Measurements from ENCODE around the gene TMPRSS3. TPM values are rescaled to one million over a fixed set of nuclear protein-coding genes. Genes with fewer than 3 reads are reported as not detected.

Gene TMPRSS3
- polyA plus RNA-seq, 1 experiment: not detected

- Histone ChIP-seq H3K9me3 (ENCODE audit: control insufficient read depth, insufficient read depth, low read length) (no peaks in the 10 kb centered on the region; the same call in 1 of the 2 replicates), H3K27ac (ENCODE audit: low read depth, low read length) (no peak overlapping the region), H3K27me3 (ENCODE audit: control insufficient read depth, insufficient read depth, low read length) (peaks cover 3% of the 10 kb centered on the region), H3K4me3 (ENCODE audit: low read depth, low read length) (no peak overlapping the region)
- CTCF ChIA-PET: no interaction called here
- DNase-seq (ENCODE audit: low read depth, low spot score): no peak
- POLR2A ChIA-PET: no interaction called here
- no peak for TF ChIP-seq CTCF (IDR thresholded peaks at IDR 0.05; ENCODE audit: low read depth, low read length)
Measured at GRCh38 chr21:42396799-42397745, 1.2 kb upstream of the TMPRSS3 start.

- H3K27ac ChIP-seq (ENCODE audit: low read depth, low read length): no peak overlapping the region
- ChIA-PET CTCF (no interaction called here), POLR2A (no interaction called here)
- TF ChIP-seq CTCF (IDR thresholded peaks at IDR 0.05; ENCODE audit: low read depth, low read length): no peak
- no peak for DNase-seq (ENCODE audit: low read depth, low spot score)
- H3K4me3 ChIP-seq (ENCODE audit: low read depth, low read length): no peak overlapping the region
- peaks cover 3% of the 10 kb centered on the region for H3K27me3 ChIP-seq (ENCODE audit: control insufficient read depth, insufficient read depth, low read length)
- H3K9me3 ChIP-seq (ENCODE audit: control insufficient read depth, insufficient read depth, low read length): no peaks in the 10 kb centered on the region; the same call in 1 of the 2 replicates
Measured at GRCh38 chr21:42395302-42395701, 550 bp downstream of the TMPRSS3 start.

- no peak for TF ChIP-seq CTCF (IDR thresholded peaks at IDR 0.05; ENCODE audit: low read depth, low read length)
- no peaks in the 10 kb centered on the region; the same call in 1 of the 2 replicates for H3K9me3 ChIP-seq (ENCODE audit: control insufficient read depth, insufficient read depth, low read length)
- H3K27ac ChIP-seq (ENCODE audit: low read depth, low read length): no peak overlapping the region
- no peak overlapping the region for H3K4me3 ChIP-seq (ENCODE audit: low read depth, low read length)
- peaks cover 3% of the 10 kb centered on the region for H3K27me3 ChIP-seq (ENCODE audit: control insufficient read depth, insufficient read depth, low read length)
- DNase-seq (ENCODE audit: low read depth, low spot score): no peak
- ChIA-PET POLR2A (no interaction called here), CTCF (no interaction called here)
Measured at GRCh38 chr21:42393443-42393950, 2.4 kb downstream of the TMPRSS3 start.

GRCh38 chr21:42392731-42393442, 3.0 kb downstream of the TMPRSS3 start:
- Histone ChIP-seq H3K9me3 (ENCODE audit: control insufficient read depth, insufficient read depth, low read length) (no peaks in the 10 kb centered on the region; the same call in 1 of the 2 replicates), H3K27me3 (ENCODE audit: control insufficient read depth, insufficient read depth, low read length) (peaks cover 8% of the 10 kb centered on the region), H3K4me3 (ENCODE audit: low read depth, low read length) (no peak overlapping the region), H3K27ac (ENCODE audit: low read depth, low read length) (no peak overlapping the region)
- ChIA-PET CTCF (no interaction called here), POLR2A (no interaction called here)
- TF ChIP-seq CTCF (IDR thresholded peaks at IDR 0.05; ENCODE audit: low read depth, low read length): no peak
- DNase-seq (ENCODE audit: low read depth, low spot score): no peak

GRCh38 chr21:42391297-42391696, 4.6 kb downstream of the TMPRSS3 start:
- Histone ChIP-seq H3K27me3 (ENCODE audit: control insufficient read depth, insufficient read depth, low read length) (peaks cover 8% of the 10 kb centered on the region), H3K4me3 (ENCODE audit: low read depth, low read length) (no peak overlapping the region), H3K9me3 (ENCODE audit: control insufficient read depth, insufficient read depth, low read length) (no peaks in the 10 kb centered on the region; the same call in 1 of the 2 replicates), H3K27ac (ENCODE audit: low read depth, low read length) (no peak overlapping the region)
- no peak for TF ChIP-seq CTCF (IDR thresholded peaks at IDR 0.05; ENCODE audit: low read depth, low read length)
- POLR2A ChIA-PET: no interaction called here
- DNase-seq (ENCODE audit: low read depth, low spot score): no peak
- CTCF ChIA-PET: no interaction called here
